GM13977 (cell line): ENCODE data around the gene NOS3.

Source experiments
- DNase-seq: peaks from one replicate; pipeline ENCODE4 v3.0.0; 2012; ENCODE audit warnings: low spot score
- CTCF ChIP-seq: IDR thresholded peaks from 2 replicates; pipeline ENCODE4 v1.5.1; 2012; ENCODE audit warnings: mild to moderate bottlenecking, control low read depth; ENCODE audit not compliant: insufficient read depth; ENCODE audit errors: extremely low read depth, missing control alignments
- in situ Hi-C: fragments of 300-500 bp; cut with MboI; formaldehyde crosslinking; loops from one replicate; pipeline ENCODE4 v1.12.0; 2022; ENCODE audit warnings: low sequenced_read_pairs, low pct_unique_long_range_greater_than_20kb, mixed read lengths, inconsistent platforms; ENCODE audit not compliant: unreplicated experiment

Gene NOS3

GRCh38 chr7:150949564-150949963, 41.3 kb upstream of the NOS3 start:
- in situ Hi-C loops: no loop called here
- DNase-seq: peak; percentile 25
- no peak for TF ChIP-seq CTCF

- in situ Hi-C loops: no loop called here
- no peak for TF ChIP-seq CTCF
- DNase-seq: no peak
Observed at GRCh38 chr7:150949971-150950491, 40.8 kb upstream of the NOS3 start.

- no peak for DNase-seq
- no peak for TF ChIP-seq CTCF
- in situ Hi-C loops: no loop called here
Observed at GRCh38 chr7:150950496-150951180, 40.2 kb upstream of the NOS3 start.

GRCh38 chr7:150951181-150951520, 39.7 kb upstream of the NOS3 start:
- TF ChIP-seq CTCF: no peak
- DNase-seq: no peak
- in situ Hi-C loops: no loop called here

GRCh38 chr7:150951521-150951920, 39.3 kb upstream of the NOS3 start:
- TF ChIP-seq CTCF: no peak
- in situ Hi-C loops: no loop called here

GRCh38 chr7:150952331-150953050, 38.3 kb upstream of the NOS3 start:
- no peak for DNase-seq
- TF ChIP-seq CTCF: no peak
- in situ Hi-C loops: no loop called here

More at GRCh38 chr7:150951521-150951920, 39.3 kb upstream of the NOS3 start:
- DNase-seq: no peak
